ENCODE data around the gene TMEM259. TPM values are rescaled to one million over a fixed set of nuclear protein-coding genes. Genes with fewer than 3 reads are reported as not detected.
A peak's percentile ranks its signal among the peaks of the same experiment; 100 is the strongest.

Gene TMEM259
- polyA plus RNA-seq, 1 experiment: 111 TPM

DNA sequence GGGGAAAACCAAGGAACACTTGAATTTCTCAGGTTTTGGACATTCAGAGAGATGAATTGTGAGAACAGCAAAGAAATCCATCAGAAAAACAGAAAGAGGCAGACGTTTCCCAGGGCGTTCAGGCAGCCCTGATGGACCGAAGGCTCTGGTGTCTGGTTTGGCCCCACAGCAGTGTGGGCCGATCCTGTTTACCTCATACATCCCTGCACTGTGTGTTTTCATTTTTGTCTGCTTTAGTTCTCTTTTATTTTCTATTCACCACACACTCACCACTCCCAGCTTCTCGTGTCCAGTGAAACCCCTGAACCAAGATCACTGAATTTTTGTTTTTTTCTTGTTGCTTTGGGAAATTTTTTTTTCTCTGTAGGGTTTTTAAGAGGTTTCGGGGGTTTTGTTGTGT, 48.6 kb downstream of the TMEM259 start:
- H3K36me3 ChIP-seq (ENCODE audit: control insufficient read depth, insufficient read depth, low read length): peaks cover 34% of the 10 kb centered on the region
- no peaks in the 10 kb centered on the region for H3K27me3 ChIP-seq (ENCODE audit: control insufficient read depth, insufficient read depth, low read length)
- no peak for DNase-seq (ENCODE audit: low read depth)
- CTCF ChIA-PET: no interaction called here
- H3K4me3 ChIP-seq (ENCODE audit: low read depth, low read length): no peak overlapping the region
- TF ChIP-seq, protein P1, sequence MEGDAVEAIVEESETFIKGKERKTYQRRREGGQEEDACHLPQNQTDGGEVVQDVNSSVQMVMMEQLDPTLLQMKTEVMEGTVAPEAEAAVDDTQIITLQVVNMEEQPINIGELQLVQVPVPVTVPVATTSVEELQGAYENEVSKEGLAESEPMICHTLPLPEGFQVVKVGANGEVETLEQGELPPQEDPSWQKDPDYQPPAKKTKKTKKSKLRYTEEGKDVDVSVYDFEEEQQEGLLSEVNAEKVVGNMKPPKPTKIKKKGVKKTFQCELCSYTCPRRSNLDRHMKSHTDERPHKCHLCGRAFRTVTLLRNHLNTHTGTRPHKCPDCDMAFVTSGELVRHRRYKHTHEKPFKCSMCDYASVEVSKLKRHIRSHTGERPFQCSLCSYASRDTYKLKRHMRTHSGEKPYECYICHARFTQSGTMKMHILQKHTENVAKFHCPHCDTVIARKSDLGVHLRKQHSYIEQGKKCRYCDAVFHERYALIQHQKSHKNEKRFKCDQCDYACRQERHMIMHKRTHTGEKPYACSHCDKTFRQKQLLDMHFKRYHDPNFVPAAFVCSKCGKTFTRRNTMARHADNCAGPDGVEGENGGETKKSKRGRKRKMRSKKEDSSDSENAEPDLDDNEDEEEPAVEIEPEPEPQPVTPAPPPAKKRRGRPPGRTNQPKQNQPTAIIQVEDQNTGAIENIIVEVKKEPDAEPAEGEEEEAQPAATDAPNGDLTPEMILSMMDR (IDR thresholded peaks at IDR 0.05; ENCODE audit: insufficient read depth, low read depth, low read length): no peak
- POLR2A ChIA-PET: no interaction called here

DNA sequence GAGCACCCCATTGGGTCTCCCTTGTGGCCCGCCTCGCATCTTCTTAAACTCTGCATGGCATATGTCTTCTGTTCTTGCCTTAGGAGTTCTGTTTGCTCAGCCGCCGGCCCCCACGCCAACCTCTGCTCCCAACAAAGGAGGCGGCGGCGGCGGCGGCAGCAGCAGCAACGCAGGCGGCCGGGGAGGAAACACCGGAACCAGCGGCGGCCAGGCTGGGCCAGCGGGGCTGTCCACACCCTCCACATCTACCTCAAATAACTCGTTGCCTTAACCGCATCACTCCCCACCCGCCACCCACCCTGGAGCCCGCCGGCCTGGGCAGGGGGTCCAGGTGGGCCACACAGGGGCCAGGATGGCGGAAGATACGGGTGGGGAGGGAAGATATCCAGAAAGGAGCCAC, 49.1 kb downstream of the TMEM259 start:
- DNase-seq (ENCODE audit: low read depth): no peak
- Histone ChIP-seq H3K27me3 (ENCODE audit: control insufficient read depth, insufficient read depth, low read length) (no peaks in the 10 kb centered on the region), H3K36me3 (ENCODE audit: control insufficient read depth, insufficient read depth, low read length) (peaks cover 35% of the 10 kb centered on the region), H3K4me3 (ENCODE audit: low read depth, low read length) (no peak overlapping the region)
- ChIA-PET CTCF (no interaction called here), POLR2A (no interaction called here)
- TF ChIP-seq, protein P1 (IDR thresholded peaks at IDR 0.05; ENCODE audit: insufficient read depth, low read depth, low read length): no peak

DNA sequence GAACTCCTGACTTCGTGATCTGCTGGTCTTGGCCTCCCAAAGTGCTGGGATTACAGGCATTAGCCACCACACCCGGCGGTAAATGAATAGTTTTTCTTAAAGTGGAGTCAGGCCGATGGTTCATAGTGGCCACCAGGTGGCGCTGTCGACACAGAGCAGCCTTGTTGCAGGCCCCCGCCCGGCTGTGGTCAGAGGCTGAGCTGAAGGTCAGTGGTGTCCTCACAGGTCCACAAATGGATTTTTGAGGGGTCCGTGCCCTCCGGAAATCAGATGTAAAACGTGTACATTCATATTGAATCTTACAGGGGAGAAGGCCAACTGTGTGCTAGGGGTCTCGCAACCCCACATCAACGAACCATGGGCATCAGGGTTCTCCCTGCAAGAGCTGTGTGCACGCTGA, 50.2 kb downstream of the TMEM259 start:
- Histone ChIP-seq H3K36me3 (ENCODE audit: control insufficient read depth, insufficient read depth, low read length) (peaks cover 37% of the 10 kb centered on the region), H3K27me3 (ENCODE audit: control insufficient read depth, insufficient read depth, low read length) (no peaks in the 10 kb centered on the region), H3K4me3 (ENCODE audit: low read depth, low read length) (no peak overlapping the region)
- no peak for DNase-seq (ENCODE audit: low read depth)
- TF ChIP-seq, protein P1 (IDR thresholded peaks at IDR 0.05; ENCODE audit: insufficient read depth, low read depth, low read length): peak; percentile 74
- POLR2A ChIA-PET: no interaction called here
- CTCF ChIA-PET: interaction anchor here (0.8 to 2.7 kb wide), 3 partner anchors 11 to 15 kb away, joined by 3 to 10 read pairs (median 5); partner anchors contain the start of gene WDR18

DNA sequence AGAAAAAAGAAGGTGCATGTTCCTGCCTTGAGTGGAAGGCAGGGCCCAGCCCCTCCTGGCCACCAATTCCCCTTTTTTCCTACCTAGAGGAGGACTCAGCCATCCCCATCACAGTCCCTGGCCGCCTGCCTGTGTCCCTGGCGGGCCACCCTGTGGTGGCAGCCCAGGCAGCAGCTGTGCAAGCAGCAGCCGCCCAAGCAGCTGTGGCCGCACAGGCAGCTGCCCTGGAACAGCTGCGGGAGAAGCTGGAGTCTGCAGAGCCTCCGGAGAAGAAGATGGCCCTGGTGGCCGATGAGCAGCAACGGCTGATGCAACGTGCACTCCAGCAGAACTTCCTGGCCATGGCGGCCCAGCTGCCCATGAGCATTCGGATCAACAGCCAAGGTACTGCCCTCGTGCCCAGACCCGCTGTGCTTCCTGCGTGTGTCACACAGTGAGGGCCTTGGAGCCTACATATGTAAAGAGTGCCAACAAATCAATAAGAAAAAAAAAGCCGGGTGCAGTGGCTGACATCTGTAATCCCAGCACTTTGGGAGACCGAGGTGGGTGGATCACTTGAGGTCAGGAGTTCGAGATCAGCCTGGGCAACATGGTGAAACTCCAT, 54.3 kb downstream of the TMEM259 start:
- H3K4me3 ChIP-seq (ENCODE audit: low read depth, low read length): no peak overlapping the region
- H3K36me3 ChIP-seq (ENCODE audit: control insufficient read depth, insufficient read depth, low read length): peaks cover 41% of the 10 kb centered on the region
- CTCF ChIA-PET: interaction anchor here (1.0 to 1.5 kb wide), 3 partner anchors 8 to 17 kb away, joined by 3 to 6 read pairs (median 3); partner anchors contain the start of gene WDR18
- no peaks in the 10 kb centered on the region for H3K27me3 ChIP-seq (ENCODE audit: control insufficient read depth, insufficient read depth, low read length)
- TF ChIP-seq, protein P1 (IDR thresholded peaks at IDR 0.05; ENCODE audit: insufficient read depth, low read depth, low read length): no peak
- no peak for DNase-seq (ENCODE audit: low read depth)
- POLR2A ChIA-PET: no interaction called here

DNA sequence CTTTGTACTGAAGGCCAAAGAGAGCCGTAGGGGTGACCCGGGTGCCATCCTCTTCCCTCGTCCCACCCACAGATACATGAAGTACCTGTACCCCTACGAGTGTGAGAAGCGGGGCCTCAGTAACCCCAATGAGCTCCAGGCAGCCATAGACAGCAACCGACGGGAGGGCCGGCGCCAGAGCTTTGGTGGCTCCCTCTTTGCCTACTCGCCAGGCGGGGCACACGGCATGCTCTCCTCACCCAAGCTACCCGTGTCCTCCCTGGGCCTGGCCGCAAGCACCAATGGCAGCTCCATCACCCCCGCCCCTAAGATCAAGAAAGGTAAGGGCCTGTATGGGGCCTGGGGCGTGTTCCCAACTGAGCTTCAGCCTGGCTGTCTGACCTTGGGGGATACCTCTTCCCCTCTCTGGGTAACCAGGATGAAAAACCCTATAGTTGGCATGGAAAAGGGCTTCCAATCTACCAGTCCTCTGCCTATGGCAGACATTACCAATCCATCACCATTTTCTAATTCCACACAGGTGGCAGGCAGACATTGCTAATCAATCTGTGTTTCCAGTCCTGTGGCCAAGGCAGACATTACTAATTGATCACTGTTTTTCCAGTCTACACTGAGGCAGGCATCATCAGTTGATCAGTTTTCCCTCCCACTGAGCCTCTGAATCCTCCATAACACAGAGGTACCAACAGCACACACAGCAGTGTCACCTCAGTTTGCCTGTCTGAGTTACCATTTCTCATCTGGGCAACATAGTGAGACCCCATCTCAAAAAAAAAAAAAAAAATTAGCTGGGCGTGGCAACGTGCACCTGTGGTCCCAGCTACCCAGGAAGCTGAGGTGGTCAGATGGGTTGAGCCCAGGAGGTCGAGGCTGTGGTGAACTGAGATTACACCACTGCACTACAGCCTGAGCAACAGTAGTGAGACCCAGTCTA, 55.9 kb downstream of the TMEM259 start:
- no peak for DNase-seq (ENCODE audit: low read depth)
- POLR2A ChIA-PET: no interaction called here
- Histone ChIP-seq H3K36me3 (ENCODE audit: control insufficient read depth, insufficient read depth, low read length) (peaks cover 46% of the 10 kb centered on the region), H3K4me3 (ENCODE audit: low read depth, low read length) (no peak overlapping the region), H3K27me3 (ENCODE audit: control insufficient read depth, insufficient read depth, low read length) (no peaks in the 10 kb centered on the region)
- CTCF ChIA-PET: interaction anchor here (1.6 kb wide), 1 partner anchor 17 kb away, joined by 3 read pairs; no protein-coding TSS in a partner anchor
- TF ChIP-seq, protein P1 (IDR thresholded peaks at IDR 0.05; ENCODE audit: insufficient read depth, low read depth, low read length): no peak

Data from BJ (cell line).